Measurements from ENCODE around the gene HOXB4.
"Not testable (repeated sequence)": the region's sequence is repeated elsewhere in the genome, so short reads cannot be mapped to it uniquely, and the experiment has no call there.

Gene HOXB4

DNA sequence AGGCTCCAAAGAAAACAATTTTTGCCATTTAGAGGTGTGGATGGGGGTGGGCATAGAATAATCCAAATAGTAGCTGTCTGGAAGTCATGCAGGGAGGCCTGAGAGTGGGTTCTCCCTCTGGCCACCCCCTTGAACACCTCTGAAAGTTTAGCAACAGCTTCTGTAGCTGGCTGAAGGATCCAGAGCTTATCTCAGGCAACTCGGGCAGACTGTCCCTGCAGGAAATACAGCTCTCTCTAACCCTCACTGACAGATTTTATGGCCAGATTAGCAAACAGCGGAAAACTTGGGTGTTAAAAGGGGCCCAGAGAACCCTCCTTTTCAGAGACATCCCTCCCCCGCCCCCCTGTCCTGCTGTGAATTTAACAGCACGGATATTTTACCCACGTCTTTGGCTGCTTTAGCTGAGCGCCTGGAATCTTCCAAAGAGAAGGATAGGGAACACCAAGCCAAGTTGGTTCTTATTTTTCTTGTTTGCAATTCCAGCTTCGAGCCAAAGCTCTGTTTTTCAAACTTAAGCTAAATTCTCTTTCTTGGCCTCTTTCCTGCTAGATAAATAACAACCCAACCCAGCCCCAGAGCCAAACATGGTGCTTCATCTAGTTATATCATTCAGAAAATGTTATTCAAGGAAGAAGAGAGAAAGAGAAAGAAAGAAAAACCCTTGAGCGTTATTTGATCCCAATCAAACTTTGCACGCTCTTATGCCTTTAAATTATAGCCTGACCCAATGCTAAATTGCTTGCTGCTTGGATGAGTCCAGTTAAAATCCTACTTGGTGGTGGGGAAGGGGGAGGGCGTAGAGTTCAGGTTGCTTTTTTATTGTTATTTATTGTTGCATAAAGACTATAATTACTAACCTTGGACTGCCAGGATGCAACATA, 31.0 kb downstream of the HOXB4 start:
- no peak for DNase-seq (ENCODE audit: low read depth in 3 of 3)

DNA sequence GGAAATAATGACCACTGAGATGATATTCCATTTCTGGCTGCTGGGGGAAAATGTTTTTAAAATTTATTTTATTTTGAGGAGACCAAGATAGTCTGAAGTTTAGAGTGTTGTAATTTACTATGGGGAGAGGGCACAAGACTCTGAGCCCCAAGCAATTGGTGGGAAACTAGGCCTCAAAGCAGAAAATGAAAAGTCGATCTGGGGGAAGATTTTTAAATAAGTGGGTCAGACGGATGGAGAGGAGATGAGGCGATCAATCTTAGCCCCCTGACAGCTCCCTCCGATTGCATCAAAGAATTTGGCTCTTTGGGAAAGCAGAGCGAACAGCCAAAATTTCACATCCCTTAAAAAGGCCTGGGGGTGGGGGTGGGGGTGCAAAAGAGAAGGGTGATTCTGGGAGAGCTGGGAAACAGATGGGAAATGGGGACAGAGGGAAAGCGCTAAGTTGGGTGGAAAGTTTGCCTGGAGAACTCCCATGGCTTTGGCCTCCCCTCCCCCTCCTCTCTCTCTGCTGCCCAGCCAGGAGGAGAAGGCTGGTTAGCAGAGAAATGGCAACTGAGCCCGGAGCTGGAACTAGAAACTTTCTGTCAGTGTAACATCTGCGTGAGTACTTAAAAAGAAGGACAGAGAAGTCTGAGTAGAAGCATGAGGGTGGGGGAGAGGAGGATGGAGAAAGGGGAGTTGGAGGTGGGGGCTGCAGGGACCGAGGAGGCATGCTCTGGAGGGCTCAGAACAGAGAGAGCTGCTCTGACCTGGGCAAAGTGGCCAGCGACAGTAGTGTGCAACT, 31.8 kb downstream of the HOXB4 start:
- DNase-seq (ENCODE audit: low read depth in 3 of 3), result no peak

DNA sequence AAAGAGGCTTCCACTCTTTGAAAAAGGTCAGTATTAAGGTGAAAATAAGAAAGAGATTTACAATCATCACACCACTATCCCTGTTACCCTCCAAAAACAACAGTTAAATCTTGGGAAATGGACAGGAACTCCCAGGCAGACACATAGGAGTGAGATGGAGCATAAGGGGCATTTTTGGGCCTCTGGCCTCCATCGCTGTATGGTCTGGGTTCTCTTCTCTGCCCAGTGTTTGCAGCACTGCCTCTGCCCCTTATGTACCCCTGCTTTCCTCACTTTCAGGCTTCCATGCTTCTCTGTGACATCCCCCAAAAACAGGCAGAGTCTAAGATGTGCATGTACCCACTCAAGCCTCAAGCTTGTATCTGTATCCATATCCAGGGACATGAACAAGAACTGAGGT, 32.6 kb downstream of the HOXB4 start:
- no peak for DNase-seq (ENCODE audit: low read depth in 3 of 3)

DNA sequence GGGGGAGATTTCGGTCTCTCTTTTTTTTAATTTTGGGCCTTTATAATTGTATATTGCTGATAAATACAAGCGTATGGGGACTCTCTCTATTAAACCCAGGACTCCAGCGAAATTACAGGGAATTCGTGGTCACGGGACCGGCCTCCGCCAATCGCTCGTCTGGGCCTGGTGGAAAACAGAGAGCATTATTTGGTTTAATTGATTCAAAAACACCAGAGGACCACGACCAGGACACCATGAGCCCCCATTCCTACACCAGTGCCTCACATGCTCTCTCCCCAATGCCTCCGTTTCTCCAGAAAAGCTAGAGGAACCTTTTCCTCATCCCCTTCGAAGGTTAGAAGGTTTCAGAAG, 33.2 kb downstream of the HOXB4 start, which contains the start of gene HOXB2:
TSS of gene HOXB2 (minus strand) at position 88 of the 354 bp plus-strand sequence. CDS start 198 bp downstream, outside the sequence.
- no peak for DNase-seq (ENCODE audit: low read depth in 3 of 3)

DNA sequence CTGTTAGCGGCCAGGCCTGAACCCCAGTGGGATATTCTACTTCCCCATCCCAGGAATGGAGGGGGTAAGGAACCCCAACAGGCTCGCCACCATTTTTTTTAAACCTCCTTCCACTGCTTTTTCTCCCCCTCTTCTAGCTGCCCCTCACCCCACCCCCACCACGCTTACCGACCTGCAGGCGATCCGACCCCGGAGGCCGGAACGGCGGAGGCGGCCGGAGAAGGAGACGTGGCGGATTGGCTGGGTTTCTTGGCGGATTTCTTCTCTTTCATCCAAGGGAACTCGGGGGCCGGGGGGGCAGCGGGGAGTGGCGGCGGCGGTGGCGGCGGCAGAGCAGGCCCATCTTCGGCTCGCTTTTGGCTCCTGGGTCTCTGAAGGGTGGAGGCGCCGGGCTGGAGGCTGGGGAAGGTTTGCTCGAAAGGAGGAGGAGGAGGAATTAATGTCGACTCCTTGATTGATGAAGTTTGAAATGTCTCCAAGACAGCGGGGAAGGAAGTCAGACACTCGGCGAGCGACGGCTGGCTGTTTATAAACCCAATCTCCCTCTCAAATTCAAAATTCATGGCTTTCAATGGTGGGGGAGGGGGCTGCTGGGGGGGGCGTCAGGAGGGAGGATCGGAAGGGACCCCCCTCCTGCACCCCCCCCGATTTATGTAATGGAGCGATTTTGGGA, 33.7 kb downstream of the HOXB4 start:
- DNase-seq (ENCODE audit: low read depth in 3 of 3), result peak in 2 of 3 donors; percentile 17 to 35

DNA sequence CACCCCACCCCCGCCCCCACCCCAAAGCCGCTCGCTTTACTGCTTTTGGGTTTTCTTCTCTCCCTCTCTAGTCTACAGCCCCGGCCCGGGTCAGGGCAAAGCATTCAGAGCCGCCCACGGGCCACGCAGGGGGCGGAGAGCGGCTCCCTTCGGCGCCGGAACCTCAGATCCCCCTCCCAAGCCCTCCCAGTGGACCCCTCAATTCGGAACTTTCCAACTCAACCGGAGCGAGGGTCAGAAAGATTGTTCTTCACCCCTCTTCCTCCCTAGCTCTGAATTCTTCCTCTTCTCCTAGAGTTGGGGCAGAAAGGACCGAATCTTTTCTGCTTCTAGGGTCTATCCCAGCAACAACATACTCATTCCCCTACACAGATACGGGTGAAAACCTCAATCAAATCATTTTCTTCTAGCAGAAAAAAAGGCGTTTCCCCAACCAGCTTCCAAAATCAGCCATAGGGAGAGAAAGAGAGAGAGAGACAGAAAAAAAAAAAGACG, 34.2 kb downstream of the HOXB4 start:
- DNase-seq (ENCODE audit: low read depth in 3 of 3), result peak in 2 of 3 donors; percentile 16 to 52

DNA sequence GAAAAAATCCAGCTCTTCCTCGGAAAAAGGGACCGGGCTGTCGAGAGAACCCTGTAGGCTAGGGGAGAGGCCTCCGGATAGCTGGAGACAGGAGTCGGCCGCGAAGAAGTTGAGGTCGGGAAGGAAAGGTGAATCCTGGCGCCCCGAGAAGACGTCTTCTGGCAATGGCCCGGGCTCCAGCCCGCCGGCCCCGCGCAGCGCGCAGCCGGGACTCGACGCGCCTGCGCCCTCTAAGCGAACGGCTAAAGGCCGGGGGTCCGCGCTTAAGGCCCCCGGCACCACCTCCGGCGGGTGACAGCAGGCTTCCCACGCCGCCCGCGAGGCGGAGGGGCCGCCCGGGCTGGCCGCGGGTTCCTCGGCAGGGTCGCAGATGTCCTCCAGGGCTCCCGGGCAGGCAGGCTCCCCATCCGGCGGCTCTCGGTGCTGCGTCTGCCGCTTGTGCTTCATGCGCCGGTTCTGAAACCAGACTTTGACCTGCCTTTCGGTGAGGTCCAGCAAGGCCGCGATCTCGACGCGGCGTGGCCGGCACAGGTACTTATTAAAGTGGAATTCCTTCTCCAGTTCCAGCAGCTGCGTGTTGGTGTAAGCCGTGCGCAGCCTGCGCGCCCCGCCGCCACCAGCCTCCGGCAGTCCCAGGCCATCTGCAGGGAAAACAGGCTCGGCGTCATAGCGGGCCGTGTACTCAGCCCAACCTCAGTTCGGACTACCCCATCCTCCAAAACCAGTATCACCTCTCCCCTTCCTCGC, 34.9 kb downstream of the HOXB4 start:
- DNase-seq (ENCODE audit: low read depth in 3 of 3), result peak in 2 of 3 donors; percentile 18 to 53

DNA sequence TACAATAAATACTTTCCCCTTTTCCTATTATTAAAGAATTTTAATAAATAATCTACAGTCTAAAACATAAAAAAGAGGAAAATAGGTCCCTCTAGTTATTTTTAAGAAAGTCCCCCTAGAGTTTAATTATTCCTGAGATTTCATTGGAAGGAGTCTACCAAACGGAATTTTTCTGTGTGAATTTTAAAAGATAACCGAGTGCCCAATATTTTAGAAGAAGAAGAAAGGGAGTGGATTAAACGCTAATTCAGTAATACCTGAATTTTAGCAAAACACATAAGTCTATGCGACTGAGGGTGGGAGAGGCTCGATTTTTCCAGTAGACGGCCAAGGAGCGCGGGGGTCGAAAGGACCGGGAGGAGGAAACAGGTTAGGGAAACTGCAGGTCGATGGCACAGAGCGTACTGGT, 35.4 kb downstream of the HOXB4 start:
- no peak for DNase-seq (ENCODE audit: low read depth in 3 of 3)

DNA sequence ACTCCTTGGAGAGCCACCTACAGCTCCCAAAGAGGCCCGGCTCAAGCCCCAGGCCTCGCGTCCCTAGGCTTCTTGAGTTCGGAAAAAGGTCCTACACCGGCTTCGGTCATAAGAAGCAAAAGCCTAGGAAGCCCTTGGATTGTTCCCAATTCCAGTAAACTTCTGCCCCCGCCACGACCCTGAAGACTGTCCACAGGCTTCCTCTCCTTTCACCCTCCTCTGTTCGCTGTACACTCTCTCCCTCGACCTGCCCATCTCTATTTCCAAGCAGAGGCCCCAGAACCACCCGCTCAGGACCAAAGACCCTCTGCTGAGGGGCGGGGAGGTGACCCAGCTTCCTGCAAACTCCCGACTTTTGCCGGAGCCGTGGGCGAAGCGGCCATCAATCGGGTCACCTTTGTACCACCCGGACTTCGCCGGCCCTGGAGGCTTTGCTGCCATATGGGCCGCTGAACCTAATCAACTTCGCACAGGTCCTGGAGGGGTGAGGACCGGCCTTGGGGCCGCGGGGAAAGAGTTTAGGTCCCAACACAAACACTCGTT, 36.0 kb downstream of the HOXB4 start:
- DNase-seq (ENCODE audit: low read depth in 3 of 3), result no peak

DNA sequence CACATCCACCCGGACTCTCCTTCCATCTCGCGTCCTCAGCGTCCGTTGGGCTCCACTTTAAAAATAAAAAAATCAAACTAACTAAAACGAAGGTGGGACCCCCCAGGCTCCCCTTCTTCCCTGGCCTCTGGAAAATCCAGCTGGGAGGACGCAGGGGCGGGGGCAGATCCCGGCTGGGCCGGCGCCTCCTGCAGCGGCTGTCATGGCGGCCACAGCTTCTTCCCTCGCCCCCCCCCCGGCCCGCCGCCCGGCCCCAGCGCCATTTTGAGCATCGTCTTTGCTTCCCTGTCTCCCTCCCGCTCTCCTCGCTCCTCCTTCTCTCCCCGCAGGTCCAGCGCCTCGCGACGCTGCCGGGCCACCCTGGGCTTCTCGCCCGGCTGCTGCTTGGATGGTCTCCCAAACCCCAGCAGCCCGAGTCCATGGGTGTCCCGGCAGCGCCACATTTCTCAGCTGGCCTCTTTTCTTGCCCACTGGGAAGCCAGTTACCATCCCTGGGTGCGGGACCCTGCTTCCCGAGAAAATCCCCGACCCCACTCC, 36.5 kb downstream of the HOXB4 start:
- DNase-seq (ENCODE audit: low read depth in 3 of 3), result no peak

DNA sequence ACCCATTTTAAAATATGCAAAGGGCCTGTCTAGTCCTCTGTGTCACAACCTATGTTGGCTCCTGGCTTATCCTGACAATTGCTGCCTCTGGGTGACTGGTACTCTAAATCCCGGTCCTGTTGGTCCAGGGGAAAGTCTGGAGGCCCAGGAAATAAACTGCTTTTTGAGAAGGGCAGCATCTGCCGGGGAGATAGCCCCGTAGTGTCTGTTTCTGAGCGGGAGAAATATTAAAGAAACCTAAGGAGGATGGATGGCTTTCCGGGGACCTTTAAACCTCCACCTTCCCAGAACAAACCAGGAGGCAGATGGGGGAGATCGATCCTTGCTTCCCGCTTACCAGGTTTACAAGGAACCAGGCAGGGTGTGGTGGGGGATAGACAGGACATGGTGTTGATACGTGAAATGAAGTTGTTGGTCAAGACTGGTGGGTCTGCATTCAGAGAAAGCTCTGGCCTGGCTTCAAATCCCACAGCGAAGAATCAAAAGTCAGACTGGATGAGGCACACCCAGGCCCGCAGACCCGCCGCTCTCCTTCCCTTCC, 37.0 kb downstream of the HOXB4 start:
- DNase-seq (ENCODE audit: low read depth in 3 of 3), result no peak

DNA sequence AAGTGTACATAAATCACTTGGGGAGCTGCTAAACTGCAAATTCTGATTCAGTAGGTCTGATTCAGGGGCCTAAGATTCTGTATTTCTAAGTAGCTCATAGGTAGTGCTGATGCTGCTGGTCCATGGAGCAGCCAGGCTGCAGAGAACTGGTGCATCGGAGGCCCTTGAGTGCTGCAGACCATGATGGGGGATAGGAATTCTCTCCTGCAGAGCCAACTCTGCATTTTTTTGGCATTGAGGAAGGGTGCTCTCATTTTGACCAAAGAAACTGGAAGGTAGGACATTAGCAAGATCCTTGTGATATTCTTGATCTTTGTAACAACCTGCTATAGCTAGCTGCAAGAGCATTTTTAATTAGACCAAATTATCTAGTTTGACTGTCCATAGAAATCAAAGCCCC, 37.9 kb downstream of the HOXB4 start:
- DNase-seq (ENCODE audit: low read depth in 3 of 3), result no peak

DNA sequence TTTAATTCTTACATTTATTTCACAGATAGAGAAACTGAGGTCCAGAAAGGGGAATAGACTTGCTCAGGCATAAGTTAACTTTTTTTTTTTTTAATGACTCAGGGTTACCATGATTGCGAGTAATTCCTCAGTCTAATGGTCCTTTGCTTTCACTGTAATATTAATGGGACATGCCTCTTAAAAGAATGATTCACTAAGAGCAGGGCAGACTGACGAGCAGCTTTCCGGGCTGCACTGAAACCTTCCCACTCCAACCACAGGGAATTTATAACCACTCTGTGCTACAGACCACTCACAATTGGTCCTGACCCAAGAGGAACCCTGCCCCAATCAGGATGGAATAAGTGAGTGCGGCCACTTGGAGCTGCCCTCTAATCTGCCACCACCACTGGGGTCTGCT, 39.0 kb downstream of the HOXB4 start:
- no peak for DNase-seq (ENCODE audit: low read depth in 3 of 3)

DNA sequence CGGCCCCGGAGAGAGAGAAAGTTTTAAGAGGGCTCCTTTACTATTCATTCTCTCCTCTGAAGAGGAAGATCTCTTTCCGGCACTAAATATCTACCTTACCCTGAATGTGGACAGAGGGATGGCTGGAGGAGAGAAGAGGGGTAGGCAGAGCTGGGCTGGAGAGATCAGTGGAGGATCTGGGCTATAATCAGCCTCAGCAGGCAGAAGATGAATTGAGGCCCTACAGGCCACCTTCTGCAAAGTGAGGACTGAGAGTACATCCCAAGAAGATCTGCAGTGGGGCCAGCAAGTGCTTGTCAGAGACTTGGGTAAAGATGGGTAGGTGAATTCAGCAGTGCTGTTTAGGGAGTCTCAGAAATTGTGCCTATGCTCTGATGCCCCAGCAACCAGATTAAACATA, 40.8 kb downstream of the HOXB4 start:
- no peak for DNase-seq (ENCODE audit: low read depth in 3 of 3)

DNA sequence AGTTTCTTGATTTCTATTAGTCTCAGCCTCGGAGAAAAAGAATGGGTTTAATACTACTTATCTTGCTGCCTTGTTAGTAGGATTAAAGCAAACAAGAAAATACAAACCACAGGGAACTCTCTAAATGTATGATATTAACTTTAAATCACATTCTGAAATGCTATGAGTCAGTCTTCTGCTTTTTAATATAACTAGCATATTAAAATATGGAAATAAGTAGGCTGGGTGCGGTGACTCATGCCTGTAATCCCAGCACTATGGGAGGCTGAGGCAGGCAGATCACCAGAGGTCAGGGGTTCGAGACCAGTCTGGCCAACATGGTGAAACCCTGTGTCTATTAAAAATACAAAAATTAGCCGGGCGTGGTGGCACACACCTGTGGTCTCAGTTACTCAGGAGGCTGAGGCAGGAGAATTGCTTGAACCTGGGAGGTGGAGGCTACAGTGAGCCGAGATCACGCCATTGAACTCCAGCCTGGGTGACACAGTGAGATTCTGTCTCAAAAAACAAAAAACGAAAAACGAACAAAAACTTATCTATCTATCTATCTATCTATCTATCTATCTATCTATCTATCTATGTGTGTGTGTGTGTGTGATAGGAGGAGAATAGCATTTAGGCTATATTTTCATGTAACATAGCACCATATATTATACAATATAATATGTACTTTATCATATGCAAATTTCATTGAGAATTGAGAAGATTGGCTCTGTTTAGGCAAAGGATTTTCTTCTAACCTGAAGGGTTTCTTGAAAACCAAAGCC, 42.2 kb downstream of the HOXB4 start:
- not testable (repeated sequence) for DNase-seq (ENCODE audit: low read depth in 3 of 3)

DNA sequence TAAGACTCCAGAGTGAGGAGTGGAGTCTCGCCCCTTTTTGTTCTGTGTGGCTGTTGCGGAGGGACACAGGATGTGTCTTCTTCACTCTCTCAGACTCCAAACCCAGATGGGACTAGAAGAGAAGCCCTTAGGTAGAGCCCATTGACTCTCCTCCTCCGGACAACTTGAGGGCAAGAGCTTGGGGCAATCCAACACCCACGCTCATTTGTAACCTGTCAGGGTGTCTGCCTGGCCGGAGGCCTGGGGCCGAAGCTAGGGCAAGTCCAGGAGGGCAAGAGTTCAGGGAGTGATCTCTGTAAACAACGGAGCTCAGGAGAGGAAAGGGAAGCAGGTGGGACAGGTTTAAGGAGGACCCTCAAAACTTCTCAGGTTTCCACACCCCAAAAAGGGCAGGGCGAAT, 45.9 kb downstream of the HOXB4 start:
- DNase-seq (ENCODE audit: low read depth in 3 of 3), result no peak

DNA sequence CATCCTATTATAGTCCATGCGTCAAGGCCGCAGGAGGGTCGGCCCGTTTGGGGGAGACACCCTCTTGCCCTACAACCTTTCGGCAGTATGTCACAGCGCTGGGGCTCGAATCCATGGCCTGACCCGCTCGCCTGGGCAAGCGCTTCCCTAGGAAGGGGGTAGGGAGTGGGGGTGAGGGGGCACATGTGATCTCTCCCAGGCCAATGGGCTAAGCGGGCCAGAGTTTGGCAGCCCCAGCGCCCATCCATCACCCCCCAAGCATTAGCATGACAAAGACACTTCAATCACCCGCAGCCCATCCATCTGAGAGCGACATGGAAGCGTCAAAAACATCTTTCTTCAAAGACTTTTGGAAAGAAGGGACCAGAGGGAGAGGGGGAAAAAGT, 47.3 kb downstream of the HOXB4 start, which contains the start of gene HOXB1:
TSS of gene HOXB1 (minus strand) at position 125 of the 386 bp plus-strand sequence. CDS start at position 18, 107 bp downstream.
- no peak for DNase-seq (ENCODE audit: low read depth in 3 of 3)

DNA sequence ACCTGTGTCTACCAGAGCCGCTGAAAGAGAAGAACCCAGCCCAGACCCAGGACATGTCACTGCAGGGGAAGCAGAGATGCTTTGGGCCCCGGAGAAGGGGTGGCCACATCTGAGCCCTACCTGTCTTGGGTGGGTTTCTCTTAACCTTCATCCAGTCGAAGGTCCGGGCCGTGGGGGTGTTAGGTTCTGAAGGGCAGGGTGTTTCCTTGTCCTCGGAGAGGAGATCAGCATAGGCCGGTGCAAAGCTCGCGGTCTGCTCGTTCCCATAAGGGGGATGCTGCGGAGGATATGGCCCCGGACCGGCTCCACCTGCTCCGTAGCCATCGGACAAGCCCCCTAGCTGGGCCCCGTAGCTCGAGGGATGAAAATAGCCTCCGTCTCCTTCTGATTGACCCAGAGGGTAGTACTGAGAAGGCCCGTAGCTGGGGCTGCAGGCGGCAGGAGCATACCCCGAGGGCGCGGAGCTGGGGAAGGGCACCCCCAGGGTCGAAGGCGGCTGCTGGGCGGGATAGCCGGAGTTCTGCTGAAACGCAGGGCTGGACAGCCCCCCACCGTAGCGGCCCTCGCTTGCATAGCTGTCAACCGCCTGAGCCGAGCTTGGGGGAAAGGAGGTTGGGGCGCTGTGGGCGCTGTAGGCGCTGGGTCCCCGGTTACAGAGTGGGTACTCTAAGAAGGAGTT, 47.8 kb downstream of the HOXB4 start:
- DNase-seq (ENCODE audit: low read depth in 3 of 3), result no peak

DNA sequence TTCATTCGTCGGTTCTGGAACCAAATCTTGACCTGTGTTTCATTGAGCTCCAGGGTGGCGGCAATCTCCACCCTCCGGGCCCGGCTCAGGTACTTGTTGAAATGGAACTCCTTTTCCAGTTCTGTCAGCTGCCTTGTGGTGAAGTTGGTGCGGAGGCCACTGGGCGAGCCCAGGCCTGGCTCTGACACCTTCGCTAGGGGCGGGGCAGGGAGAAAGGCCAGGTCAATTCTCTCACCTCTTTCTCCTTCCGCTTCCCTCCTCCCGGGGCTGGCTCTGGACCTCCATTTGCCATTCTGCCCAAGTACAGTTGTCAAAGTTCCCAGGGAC, 48.5 kb downstream of the HOXB4 start:
- no peak for DNase-seq (ENCODE audit: low read depth in 3 of 3)
